ENCODE data around the gene GYG2.
"Not testable (repeated sequence)": the region's sequence is repeated elsewhere in the genome, so short reads cannot be mapped to it uniquely, and the experiment has no call there.

Gene GYG2

GRCh38 chrX:2874222-2875135, 45.7 kb downstream of the GYG2 start:
- DNase-seq = no peak

GRCh38 chrX:2875136-2875481, 46.4 kb downstream of the GYG2 start:
- DNase-seq = no peak

- no peak for DNase-seq
Observed at GRCh38 chrX:2875798-2876399, 47.2 kb downstream of the GYG2 start.

- DNase-seq = no peak
Observed at GRCh38 chrX:2878563-2878962, 49.8 kb downstream of the GYG2 start.

- no peak for DNase-seq
Observed at GRCh38 chrX:2879670-2880069, 50.9 kb downstream of the GYG2 start.

- DNase-seq = no peak
Observed at GRCh38 chrX:2883770-2884169, 55.0 kb downstream of the GYG2 start.

- no peak for DNase-seq
Observed at GRCh38 chrX:2888309-2888708, 59.6 kb downstream of the GYG2 start.

- DNase-seq = no peak
Observed at GRCh38 chrX:2889045-2889605, 60.4 kb downstream of the GYG2 start.

- not testable (repeated sequence) for DNase-seq
Observed at GRCh38 chrX:2889706-2890490, 61.2 kb downstream of the GYG2 start.

- not testable (repeated sequence) for DNase-seq
Observed at GRCh38 chrX:2890536-2891460, 62.1 kb downstream of the GYG2 start.

- DNase-seq = no peak
Observed at GRCh38 chrX:2892816-2893215, 64.1 kb downstream of the GYG2 start.

GRCh38 chrX:2894885-2895292, 66.2 kb downstream of the GYG2 start:
- DNase-seq = no peak

GRCh38 chrX:2897311-2897689, 68.6 kb downstream of the GYG2 start:
- DNase-seq = no peak

- DNase-seq = peak; percentile 1
Observed at GRCh38 chrX:2897690-2898623, 69.2 kb downstream of the GYG2 start.

- DNase-seq = no peak
Observed at GRCh38 chrX:2898846-2899512, 70.2 kb downstream of the GYG2 start.

GRCh38 chrX:2901367-2902036, 72.8 kb downstream of the GYG2 start:
- no peak for DNase-seq

- DNase-seq = no peak
Observed at GRCh38 chrX:2902841-2903240, 74.1 kb downstream of the GYG2 start.

- no peak for DNase-seq
Observed at GRCh38 chrX:2903366-2903765, 74.6 kb downstream of the GYG2 start.

GRCh38 chrX:2907295-2907694, 78.6 kb downstream of the GYG2 start:
- DNase-seq = no peak

- no peak for DNase-seq
Observed at GRCh38 chrX:2908125-2908685, 79.5 kb downstream of the GYG2 start.

All from stimulated activated CD4-positive, alpha-beta T cell treated with anti-CD3 and anti-CD28 coated beads, Interleukin-1b, Interleukin-23, amount 100 ng/mL, for 48 hours (primary cell).